Left renal cortex interstitium (tissue), 4 donors: ENCODE data around the gene FNDC3B. TPM values are rescaled to one million over a fixed set of nuclear protein-coding genes. Genes with fewer than 3 reads are reported as not detected.
"Not testable (repeated sequence)": the region's sequence is repeated elsewhere in the genome, so short reads cannot be mapped to it uniquely, and the experiment has no call there.

Source experiments
- DNase-seq, 4 donors: peaks; one replicate each; pipeline ENCODE4 v3.0.0-alpha.2; 2013; ENCODE audit warnings: low read depth in 4 of 4, low spot score in 2 of 4, missing footprints in 1 of 4
- polyA plus RNA-seq, 4 donors: library from polyadenylated mRNA; unstranded; fragments of 120-200 nt; gene quantifications; one replicate each; pipeline ENCODE4 v1.2.1, GENCODE V29; 2013; ENCODE audit not compliant: insufficient read length in 4 of 4

The FNDC3B gene
- polyA plus RNA-seq, 4 donors, result 53.6 to 63.8 (median 59.8) TPM

DNA sequence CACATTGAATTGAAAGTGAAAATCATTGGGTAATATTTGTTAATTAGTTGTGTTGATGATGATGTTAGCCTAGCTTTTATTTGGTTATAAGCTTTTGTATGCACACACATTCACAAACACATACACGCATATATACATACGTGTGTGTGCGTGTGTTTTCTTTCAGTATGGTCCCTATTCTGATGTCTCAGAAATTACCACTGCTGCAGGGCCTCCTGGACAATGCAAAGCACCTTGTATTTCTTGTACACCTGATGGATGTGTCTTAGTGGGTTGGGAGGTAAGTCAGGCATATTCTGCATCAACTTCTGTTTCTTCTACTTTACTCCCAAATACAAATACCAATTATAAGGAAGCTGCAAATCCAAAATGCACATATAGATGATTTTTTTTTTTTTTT, 306.8 kb downstream of the FNDC3B start:
- DNase-seq, result no peak

DNA sequence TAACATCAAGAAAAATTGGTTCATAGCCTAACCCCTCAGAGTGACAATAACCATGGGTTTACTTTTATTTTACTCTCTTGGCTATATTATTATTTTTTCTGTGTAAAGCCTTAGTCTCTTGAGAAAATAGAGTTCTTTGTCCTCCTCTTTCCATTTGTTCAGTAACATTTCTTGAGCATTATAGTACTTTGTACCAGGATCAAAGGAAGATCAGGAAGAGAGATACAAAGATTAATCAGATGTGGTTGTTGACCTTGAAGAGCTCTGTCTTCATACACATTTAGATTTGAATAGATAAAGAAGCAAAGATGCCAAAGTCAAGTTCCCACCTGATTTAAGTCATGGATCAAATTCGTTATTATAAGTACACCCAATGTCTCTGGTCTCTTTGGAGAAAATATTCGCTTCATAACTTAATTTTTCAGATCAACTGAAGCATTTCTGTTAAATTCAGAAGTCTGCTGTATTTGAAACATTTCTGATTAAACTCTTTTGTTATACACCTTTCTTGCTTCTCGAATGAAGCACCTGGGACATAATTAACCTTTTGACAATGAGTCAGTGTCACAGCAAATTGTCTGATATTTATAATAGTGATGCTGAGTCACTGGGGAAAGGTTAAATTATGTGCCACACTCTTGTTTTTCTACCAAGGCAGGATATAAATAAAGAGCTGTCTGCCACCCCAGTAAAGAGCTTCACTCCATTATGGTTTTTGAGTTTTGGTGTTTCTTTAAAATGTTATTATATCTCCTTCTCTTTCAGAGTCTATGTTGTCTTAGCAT, 308.7 kb downstream of the FNDC3B start:
- DNase-seq, result no peak

DNA sequence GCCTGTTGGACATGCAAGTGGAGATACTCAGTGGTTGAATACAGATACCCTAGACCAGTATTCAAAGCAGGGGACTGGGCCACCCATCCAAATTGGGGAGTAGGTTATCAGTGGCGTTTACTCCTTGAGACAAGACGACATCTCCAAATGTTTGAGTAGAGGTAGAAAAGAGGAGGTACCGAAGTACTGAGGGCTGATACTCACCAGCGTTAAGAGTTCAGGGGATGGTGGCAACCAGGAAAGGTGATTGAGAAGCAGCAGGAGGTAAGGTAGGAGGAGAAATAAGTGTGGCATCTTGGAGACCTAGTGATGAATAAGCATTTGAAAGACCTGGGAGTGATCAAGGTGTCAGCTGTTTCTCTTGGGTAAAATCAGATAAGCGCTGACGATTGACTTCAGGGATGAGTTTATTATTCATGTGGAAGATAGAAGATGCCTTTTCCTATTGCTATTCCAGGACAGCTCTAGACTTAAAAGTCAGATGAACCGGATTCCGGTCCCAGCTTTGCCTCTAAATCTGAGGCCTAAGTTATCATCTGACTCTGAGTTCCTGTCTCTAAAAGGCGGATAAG, 312.6 kb downstream of the FNDC3B start:
- DNase-seq, result no peak

DNA sequence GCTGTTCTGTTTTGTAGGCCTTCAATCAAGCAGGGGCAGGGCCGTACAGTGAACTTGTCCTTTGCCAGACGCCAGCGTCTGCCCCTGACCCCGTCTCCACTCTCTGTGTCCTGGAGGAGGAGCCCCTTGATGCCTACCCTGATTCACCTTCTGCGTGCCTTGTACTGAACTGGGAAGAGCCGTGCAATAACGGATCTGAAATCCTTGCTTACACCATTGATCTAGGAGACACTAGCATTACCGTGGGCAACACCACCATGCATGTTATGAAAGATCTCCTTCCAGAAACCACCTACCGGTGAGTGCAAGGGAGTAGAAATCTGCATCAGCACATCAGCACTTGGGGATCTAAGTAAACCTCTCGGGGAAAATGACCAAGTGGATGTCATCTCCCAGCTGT, 313.4 kb downstream of the FNDC3B start:
- DNase-seq, result no peak

DNA sequence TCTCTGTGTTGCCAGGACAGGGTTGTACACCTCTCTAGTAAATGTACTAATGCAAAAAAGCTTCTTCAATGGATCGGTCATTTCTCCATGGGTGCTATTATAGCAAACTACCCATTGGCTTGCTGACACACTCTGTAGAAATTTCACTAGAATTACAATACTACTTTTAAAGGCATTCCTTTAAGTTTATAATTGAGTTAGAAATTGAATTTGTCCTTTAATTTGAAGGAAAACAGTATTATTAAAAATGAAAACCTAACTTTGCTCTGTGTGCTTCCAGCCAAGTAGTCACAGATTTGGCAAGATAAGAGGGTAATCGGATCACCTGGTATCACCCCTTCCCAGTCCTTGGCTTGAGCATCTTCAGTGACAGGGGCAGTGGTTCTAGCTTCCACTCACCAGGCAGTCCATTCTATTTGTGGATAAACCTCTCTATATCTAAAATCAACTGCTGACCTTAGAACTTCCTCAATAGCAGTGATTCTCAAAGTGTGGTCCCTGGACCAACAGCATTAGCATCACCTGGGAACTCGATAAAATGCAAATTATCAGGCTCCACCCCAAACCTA, 315.6 kb downstream of the FNDC3B start:
- DNase-seq, result no peak

DNA sequence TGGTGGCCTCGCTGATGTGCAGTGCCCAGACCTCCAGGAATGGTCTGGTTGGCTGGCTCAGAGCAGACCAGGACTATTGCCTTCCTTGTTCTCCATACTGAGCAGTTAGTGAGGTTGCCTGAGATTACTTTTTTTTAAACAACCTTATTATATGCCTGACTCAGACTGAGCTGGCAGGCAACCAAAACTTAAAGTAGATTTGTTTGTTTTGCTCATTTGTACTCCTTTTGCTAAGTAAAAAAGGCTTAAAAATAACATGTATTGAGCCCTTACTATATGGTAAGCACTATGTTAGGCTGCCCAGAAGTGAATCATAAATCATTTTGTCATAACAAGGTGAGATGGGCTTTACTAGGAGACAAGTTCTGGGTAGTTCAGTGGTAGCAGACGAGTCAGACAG, 316.5 kb downstream of the FNDC3B start:
- DNase-seq, result no peak

DNA sequence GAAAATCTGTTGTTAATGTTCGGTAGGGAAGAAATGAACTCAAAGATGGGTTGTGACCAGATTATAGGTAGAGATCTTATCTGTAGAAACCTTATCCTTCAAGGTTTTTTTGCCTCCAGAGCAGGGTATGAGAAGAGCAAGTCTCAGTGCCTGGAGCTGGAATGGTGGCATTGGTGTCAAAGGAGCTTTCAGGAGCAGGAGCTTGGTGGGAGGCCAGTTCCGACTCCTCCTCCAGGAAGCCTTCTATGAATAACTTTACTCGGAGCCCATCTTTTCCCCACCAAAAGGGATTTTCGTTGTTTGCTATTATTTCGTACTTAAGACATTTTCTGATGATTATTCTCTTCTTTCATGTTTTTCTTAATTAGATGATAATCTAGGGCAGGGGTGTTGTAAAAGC, 317.0 kb downstream of the FNDC3B start:
- DNase-seq, result no peak

DNA sequence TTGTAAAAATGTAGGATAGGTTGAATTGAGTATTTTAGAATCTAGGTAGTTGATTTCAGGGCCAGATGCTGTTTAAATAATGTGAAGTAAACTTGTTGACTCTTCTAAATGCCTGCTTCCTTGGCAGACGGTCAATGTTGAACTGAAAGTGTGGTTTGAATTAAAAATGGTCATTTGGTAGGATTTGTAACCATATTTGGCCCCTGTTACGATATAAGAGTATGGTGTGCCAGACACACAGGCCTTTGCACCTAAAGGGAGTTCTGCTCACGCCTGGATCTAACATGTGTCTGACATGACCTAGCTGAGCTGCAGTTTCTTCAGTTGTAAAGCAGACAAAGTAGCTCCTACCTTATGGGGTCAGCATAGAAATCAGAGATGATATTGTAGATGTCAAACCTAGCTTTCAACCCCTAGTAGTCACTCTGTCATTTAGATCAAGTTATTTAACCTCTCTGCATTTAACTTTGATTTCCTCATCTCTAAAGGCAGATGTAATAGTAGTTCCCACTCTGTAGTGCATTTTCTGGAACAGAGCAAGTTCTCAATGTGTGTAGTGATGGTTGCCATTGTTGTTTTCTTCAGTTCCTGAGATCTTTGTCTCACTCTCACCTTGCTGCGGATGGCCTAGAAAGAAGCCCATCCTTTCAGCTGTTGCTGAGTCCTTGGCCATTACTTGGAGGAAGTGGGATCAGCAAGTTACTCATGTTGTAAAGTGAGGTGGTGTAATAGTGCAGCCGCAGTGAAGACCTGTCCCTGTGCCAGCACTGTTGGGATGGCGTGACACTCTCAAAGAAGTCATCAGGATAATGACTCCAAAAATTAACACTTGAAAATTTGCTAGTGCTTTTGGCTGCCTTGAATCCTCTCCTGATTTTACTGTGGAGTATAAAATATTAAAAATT, 318.7 kb downstream of the FNDC3B start:
- no peak for DNase-seq

DNA sequence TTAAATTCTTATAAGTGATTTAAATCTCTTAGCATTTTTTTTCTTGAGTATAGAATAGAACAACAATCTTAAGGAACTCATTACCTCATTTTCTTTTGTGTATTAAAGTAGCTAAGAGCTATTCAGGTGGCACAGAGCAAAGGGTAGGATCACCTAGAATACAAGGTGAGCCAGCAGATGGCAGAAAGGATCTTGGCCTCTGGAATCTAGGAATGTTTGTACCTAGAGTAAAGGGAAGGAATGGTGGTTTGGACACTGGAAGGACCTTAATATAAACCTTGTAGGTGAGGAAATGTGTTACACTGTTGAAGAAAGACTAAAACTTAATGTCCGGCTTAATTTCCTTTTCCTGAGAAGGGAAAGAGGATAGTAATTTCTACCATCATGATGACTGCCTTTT, 319.9 kb downstream of the FNDC3B start:
- DNase-seq, result no peak

DNA sequence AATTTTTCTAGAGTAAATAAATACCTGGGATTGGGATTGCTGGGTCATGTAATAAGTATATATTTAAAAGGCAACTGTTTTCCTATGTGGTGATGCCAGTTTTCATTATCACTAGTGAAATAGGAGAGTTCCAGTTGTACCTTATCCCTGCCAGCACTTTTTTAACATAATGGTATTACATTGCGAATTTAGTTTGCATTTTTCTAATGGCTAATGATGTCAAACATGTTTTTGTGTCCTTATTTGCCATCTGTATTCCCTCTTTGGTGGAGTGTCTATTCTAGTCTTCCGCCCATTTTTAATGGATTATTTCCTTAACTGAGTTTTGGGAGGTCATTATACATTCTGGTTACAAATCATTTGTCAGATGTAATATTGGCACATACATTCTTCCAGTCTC, 320.6 kb downstream of the FNDC3B start:
- DNase-seq, result no peak

DNA sequence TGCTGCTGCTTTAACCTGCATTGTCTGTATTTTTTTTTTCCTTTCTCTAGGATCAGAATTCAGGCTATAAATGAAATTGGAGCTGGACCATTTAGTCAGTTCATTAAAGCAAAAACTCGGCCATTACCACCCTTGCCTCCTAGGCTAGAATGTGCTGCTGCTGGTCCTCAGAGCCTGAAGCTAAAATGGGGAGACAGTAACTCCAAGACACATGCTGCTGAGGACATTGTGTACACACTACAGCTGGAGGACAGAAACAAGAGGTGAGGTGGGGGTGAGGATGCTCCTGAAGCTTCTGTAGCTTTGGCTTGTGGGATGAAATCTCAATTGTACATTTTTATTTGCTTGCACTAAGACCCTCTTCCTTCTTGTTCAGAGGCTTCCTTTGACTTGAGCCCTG, 323.2 kb downstream of the FNDC3B start:
- no peak for DNase-seq

DNA sequence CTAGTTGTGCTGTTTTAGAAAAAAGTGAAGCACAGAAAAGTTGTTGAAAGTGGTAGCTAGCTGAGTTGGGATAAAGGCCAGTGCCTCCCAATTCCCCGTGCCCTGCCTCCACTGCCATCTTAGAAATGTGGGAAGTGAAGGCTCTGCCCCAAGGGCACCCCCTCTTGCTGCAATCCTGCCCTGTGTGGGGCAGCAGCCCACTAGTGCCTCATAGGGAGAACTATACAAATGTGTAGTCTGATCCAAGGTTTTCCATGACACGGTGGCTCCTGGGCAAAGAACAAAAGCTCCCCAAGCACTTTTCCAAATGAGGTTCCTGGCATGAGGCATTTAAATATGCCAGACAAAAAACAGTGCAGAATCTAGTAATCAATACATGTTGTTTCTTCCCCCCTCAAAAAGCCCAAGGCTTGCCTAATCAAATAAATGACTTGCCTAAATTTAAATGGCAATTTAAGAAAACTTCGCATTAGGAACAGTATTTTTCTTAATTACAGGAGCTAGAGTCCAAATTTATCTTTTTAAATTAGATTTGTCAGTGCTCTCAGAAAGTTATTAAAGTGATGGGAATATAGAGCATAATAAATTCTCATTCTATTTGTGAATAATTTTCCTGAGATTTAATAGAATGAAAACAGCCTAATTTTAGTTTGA, 325.1 kb downstream of the FNDC3B start:
- no peak for DNase-seq

DNA sequence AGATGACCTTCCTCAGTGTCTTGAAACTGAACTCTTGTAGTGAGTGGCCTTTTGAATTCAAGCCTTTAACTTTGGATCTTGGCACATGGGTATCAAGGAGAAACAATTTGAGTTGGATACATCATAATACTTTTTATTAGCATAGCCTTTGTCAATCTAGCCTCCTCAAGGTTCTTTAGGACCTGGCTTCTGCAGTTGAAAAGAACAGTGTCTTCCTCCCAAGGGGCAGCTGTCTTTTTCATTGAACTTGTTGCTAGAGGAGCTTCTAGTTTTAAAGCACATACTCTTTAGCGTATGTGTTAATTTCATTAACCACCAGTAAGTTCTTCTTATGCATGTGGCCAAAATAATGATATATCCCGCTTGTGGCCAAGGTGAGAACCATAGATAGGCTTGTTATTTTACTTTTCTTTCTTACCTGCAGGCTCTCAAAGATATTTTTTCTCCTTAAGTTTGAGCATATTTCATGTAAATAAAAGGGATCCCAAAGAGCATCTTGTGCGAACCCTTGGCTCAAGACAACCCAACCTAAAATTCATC, 325.7 kb downstream of the FNDC3B start:
- no peak for DNase-seq

DNA sequence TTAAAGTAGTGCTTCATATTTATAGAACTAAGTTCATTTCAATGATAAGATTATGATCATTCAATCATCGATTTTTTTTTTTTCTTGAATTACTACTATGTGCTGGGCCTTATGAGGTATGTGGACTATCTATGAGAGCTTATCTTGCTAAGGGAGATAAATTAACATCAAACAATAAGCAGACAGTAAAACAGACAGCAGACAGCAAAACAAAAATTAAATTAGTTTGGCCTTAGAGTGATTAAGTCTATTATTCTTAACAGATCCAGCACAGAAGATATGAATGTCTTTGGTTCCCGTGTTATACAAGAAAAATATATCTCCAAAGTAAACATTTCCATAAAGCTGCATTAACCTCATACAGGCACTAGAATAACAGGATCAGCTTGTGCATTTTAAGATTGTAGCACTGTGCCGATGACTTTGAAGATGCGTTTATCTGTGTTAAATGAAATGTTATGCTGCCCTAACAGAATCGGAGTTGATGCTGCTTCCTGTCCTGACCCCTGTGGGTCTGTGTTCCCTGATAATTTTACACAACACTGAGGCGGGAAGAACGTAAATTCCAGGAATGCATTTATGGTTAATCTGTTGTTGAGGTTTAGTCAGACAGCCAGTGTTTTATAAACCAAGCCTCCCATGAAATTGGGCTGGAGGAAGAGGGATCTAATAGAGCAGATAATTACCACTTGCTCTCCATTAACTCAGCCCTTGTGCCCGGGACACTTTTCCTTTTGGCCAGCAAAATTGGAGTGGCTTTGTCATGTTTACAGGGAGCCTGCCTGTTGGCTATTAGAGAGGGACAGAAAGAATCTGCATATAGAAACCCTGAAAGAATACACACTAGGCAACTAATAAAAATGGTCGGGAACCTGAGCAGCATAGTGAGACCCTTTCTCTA, 328.1 kb downstream of the FNDC3B start:
- DNase-seq, result no peak

DNA sequence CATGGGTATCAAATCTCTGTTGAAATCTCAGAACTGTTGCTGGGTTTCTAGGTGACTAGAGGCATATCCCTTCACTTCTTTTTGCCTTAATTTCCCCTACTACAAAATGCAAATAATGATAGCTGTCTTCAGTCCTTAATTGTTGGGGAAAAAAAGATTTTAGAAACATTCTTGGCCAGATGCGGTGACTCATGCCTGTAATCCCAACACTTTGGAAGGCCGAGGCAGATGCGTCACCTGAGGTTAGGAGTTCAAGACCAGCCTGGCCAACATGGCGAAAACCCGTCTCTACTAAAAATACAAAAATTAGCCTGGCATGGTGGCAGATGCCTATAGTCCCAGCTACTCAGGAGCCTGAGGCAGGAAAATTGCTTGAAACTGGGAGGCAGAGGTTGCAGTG, 329.2 kb downstream of the FNDC3B start:
- not testable (repeated sequence) for DNase-seq

DNA sequence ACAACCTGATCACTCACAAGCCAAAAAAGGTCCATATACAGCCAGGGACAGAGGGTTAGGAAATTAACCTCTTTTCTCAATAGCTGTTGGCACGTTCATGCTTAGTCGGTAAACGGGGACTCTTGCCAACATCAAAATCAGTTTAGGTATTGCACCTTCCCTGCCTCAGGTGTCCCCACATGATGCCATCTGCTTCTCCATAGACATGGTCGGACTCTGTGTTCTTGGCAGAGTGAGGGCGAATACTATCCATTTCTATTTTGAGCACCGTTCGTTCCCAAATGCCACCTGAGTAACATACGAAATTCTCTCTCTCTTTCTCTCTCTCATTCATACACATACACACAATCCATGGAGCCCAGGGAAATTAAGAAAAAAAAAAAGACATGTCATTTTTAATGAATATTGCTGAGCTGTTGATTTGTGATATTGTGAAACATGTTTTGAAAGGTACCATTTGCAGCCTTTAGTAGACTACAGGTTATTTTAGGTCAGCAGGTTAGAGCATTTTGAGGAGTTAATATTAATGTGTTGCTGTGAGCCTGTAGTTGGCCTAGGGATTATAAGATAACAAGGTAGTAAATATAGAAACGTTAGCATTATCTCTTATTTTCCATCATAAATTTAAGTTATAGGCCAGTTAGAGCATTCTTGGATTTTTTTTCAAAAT, 330.3 kb downstream of the FNDC3B start:
- DNase-seq, result no peak

DNA sequence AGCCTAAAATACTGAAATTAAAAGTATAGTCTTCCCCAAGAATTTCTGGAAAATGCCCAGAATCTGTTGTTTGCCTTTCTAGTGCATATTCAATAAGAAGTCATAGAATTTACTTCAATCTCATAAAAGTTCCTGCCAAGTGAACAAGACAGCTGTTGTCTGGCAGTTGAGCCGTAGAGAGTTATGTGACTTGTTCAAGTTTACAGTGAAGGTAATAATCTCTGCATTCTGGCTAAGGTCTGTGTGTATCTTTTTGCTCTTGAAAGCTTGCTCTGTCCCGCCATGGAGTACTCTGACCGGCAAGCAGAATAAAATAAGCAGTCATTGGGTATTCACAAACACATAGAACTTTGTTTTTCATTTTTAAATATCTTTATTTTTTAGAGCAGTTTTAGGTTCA, 331.0 kb downstream of the FNDC3B start:
- no peak for DNase-seq

DNA sequence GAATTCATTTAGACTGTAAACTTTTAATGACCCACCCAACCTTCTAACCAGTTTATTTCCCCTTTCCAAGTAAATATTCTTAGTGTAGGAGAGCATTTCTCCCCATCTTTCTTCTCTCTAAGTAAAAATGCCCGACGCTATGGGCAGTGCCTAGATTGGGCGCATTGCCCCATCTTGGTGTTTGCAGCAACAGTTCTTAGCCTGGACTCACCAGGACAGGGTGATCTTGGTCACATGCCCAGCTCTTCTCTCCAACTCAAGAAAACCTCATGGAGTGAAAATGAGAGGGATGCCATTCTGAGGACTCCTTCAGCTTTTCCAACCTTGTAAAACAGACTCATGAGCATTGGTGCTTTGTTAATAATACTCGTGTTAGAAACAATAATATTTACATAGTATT, 332.2 kb downstream of the FNDC3B start:
- no peak for DNase-seq

DNA sequence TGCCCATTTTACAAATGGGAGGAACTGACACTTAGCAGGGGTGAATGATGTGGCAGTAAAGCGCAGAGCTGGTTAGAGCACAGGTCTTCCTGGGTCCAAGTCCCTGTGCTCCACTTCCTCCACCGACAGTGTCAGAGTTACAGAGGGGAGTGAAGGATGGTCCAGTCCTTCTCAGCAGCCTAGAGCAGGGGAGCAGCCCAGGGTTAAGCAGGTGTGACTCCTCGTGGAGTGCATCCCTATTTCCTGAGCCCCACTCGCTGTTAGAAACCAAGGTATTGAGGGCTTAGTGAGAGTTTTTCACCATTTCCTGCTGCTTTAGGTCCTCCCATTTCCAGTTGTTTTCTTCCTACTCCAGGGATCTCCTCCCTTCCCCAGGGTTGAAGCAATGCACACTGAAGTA, 333.5 kb downstream of the FNDC3B start:
- no peak for DNase-seq
